CD4-positive, alpha-beta T cell treated with Interleukin-17A for 1 hour (primary cell): ENCODE results near the gene TMEM185A.
"Not testable (repeated sequence)": the region's sequence is repeated elsewhere in the genome, so short reads cannot be mapped to it uniquely, and the experiment has no call there.

Source experiments
- DNase-seq: peaks from one replicate; pipeline ENCODE4 v3.0.0-alpha.2; 2020

TMEM185A gene

GRCh38 chrX:149619662-149620061 lies 11.9 kb downstream of the TMEM185A start:
- DNase-seq: not testable (repeated sequence)

- no peak for DNase-seq
Measured at GRCh38 chrX:149618871-149619270, 12.7 kb downstream of the TMEM185A start.

DNA sequence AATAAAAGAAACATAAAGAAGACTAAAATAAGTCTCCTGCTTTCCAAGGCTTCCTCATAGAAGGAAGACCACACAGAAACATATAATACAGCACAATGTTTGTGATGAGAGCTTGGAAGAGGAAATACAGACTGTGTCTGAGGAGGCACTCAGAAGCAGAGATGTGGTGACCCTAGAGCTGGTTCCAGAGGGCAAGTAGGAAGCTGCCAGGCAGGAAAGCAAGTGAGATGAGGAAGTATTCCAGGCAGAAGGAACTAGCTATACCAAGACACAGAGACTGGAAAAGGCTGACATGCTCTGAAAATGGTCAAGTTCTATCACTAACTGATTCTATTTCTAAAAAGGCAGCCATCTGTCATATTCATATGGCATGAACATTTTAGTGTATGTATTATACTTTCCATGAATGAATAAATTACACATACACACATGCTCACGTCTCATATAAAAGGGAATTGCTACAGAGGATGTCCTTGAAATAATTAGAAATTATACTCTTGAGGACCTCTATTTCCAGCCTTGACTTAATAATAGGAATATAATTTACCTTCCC lies 19.9 kb downstream of the TMEM185A start:
- no peak for DNase-seq

GRCh38 chrX:149610511-149610910 lies 21.1 kb downstream of the TMEM185A start:
- DNase-seq: no peak

DNA sequence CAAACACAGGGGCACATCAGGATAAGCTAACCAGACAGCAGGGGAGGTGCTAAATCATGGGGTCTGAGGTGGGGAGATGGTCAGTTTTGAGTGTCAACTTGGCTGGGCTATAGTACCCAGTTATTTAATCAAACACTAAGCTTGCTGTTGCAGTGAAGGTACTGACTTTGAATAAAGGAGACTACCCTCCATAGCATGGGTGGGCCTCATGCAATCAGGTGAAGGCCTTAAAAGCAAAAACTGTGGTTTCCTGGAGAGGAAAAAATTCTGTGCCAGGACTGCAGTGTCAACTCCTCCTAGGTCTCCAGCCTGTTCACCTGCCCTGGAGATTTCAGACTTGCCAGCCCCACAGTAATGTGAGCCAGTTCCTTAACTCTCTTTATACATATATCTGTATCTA lies 23.9 kb downstream of the TMEM185A start:
- no peak for DNase-seq

GRCh38 chrX:149605248-149605885 lies 26.2 kb downstream of the TMEM185A start:
- DNase-seq: not testable (repeated sequence)

- not testable (repeated sequence) for DNase-seq
Measured at GRCh38 chrX:149598603-149599002, 33.0 kb downstream of the TMEM185A start.

DNA sequence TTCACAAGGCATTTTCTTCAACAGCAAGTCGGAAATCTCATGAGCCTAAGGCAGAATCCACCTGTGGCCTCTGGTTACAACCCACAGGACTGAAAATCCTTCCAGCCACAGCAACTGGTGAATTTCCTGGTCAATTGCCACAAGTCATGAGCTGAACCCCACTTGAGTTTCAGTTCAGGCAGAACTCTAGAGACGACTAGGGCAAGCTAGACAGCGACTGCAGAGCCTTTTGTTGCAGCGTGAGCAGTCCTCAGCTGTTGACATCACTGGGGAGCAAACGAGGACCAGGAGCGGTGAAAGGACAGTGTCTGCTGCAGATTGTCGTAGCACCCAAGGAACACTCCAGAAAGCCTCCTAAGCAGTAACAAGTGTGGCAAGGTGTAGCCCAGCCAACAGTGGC lies 35.6 kb downstream of the TMEM185A start:
- not testable (repeated sequence) for DNase-seq

- not testable (repeated sequence) for DNase-seq
Measured at GRCh38 chrX:149595214-149595613, 36.4 kb downstream of the TMEM185A start, which contains the start of gene HSFX2. HSFX2 (minus strand) TSS chrX:149595314; CDS start chrX:149594700, 614 bp downstream.

DNA sequence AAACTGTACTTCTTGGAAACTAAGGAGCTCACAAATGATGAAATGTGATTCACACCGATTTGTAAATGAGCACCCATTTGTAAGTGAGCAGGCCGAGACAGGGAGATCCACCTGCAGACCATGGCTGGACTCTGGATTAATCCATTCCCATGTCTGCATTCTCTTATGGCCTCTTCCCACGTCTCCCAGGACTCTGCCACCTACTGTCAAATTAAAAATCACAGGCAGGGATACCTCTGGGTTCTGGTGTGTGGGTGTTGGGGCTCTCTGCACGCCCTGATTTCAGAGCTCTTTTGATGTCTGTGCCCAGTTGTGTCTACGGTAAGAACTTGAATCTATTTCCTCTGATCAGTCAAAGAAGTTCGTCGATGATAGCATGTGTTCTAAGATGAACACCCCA lies 40.6 kb downstream of the TMEM185A start:
- not testable (repeated sequence) for DNase-seq

GRCh38 chrX:149587359-149587758 lies 44.2 kb downstream of the TMEM185A start, which contains the start of gene MAGEA9B:
MAGEA9B (minus strand) TSS chrX:149587459; CDS start chrX:149583179, 4,280 bp downstream.
- not testable (repeated sequence) for DNase-seq

DNA sequence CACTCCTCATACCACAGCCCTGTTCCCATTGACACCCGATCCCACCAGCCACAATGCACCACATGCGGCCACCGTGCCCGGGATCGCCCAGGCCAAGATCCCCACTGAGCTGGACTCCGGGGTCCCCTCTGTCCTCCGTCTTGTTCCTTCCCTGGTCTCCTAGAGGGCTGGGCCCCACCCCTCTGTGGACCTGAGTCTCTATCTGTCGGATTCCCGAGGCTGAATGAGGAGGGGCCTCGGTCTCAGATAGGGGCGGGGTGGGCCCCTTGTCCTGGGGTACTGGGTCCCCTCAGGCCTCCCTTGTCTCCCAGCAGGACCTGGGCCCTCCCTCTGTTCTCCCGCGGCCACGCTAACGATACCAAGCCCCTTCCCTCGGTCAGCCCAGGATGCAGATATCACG lies 46.0 kb downstream of the TMEM185A start:
- DNase-seq: not testable (repeated sequence)

- DNase-seq: not testable (repeated sequence)
Measured at GRCh38 chrX:149573456-149573855, 58.1 kb downstream of the TMEM185A start.

DNA sequence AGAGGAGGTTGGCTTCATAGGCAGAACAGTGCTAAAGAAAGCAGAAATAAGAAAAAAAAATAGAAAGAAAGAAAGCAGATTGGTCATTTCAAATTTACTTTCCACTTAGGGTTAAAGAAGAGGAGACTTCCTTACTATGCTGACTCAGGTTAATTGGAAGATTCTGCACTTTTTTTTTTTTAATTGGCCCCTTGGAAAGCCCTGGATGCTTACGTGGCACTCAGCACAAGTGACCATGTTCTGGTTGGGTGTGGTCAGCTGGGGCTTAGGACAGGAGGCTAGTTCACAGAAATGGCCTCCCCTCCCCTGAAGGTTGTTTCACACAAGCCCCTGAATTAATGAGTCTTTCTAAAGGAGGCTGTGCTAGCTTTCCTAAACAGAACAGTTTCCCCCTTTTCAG lies 58.8 kb downstream of the TMEM185A start:
- no peak for DNase-seq

GRCh38 chrX:149571770-149572169 lies 59.8 kb downstream of the TMEM185A start:
- DNase-seq: no peak

- no peak for DNase-seq
Measured at GRCh38 chrX:149570668-149571067, 60.9 kb downstream of the TMEM185A start.

- DNase-seq: no peak
Measured at GRCh38 chrX:149569770-149570169, 61.8 kb downstream of the TMEM185A start.

- DNase-seq: no peak
Measured at GRCh38 chrX:149568701-149569296, 62.8 kb downstream of the TMEM185A start.

GRCh38 chrX:149567621-149568417 lies 63.8 kb downstream of the TMEM185A start:
- no peak for DNase-seq

DNA sequence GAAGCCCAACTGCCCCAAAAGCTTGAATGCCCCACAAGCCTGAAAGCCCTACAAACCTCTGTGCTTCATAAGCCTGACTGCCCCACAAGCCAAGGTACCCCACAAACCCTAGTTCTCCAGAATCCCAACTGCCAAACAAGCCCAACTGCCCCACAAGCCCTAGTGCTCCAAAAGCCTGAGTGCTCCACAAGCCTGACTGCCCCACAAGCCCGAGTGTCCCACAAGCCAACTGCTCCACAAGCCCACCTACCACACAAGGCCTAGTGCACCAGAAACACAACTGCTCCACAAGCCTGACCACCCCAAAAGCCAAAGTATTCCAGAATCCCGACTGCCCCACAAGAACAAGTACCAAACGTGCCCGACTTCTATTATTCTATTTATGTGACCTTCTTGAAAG lies 68.2 kb downstream of the TMEM185A start:
- no peak for DNase-seq

- DNase-seq: not testable (repeated sequence)
Measured at GRCh38 chrX:149555251-149555650, 76.3 kb downstream of the TMEM185A start.

DNA sequence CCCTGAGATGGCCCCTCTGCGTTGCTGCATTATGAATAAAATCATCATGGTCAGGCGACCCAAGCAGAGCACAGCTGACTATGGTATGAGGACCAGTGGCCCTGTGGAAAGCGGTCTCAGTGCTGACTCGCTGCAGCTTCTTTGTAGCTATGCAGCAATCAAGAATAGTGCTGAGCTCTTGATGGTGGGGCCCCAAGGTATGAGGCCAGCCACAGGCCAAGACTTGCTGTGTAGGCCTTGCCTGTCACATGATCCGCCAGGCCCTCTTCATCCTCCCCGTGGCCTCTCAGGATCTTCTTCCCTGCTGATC lies 79.7 kb downstream of the TMEM185A start:
- not testable (repeated sequence) for DNase-seq

GRCh38 chrX:149551245-149551938 lies 80.2 kb downstream of the TMEM185A start:
- DNase-seq: not testable (repeated sequence)
